RPMI8226 (cell line): ENCODE data around the gene NOP16.

ENCODE experiments used
- DNase-seq: peaks from one replicate; pipeline ENCODE4 v3.0.0-alpha.2; 2015

NOP16 gene

GRCh38 chr5:176384366-176384930, 4.0 kb downstream of the NOP16 start:
- DNase-seq, result no peak

- DNase-seq, result no peak
Measured at GRCh38 chr5:176383961-176384360, 4.4 kb downstream of the NOP16 start.

GRCh38 chr5:176383248-176383905, 5.0 kb downstream of the NOP16 start:
- DNase-seq, result no peak

GRCh38 chr5:176382721-176383120, 5.7 kb downstream of the NOP16 start:
- DNase-seq, result no peak

GRCh38 chr5:176381979-176382378, 6.4 kb downstream of the NOP16 start:
- DNase-seq, result no peak

- DNase-seq, result no peak
Measured at GRCh38 chr5:176381423-176381822, 7.0 kb downstream of the NOP16 start.

GRCh38 chr5:176379881-176380280, 8.5 kb downstream of the NOP16 start:
- DNase-seq, result peak; percentile 58

GRCh38 chr5:176373100-176373818, 15.1 kb downstream of the NOP16 start:
- DNase-seq, result no peak

- no peak for DNase-seq
Measured at GRCh38 chr5:176371621-176372539, 16.5 kb downstream of the NOP16 start.

- DNase-seq, result no peak
Measured at GRCh38 chr5:176369934-176370711, 18.3 kb downstream of the NOP16 start.

- no peak for DNase-seq
Measured at GRCh38 chr5:176368726-176369125, 19.7 kb downstream of the NOP16 start.

- DNase-seq, result no peak
Measured at GRCh38 chr5:176366232-176366894, 22.0 kb downstream of the NOP16 start.

GRCh38 chr5:176365351-176366231, 22.8 kb downstream of the NOP16 start, which contains the start of gene ARL10:
Gene ARL10 (plus strand): TSS chr5:176365487. CDS start chr5:176365564, 77 bp downstream.
- DNase-seq, result peak; percentile 22

GRCh38 chr5:176364765-176365350, 23.5 kb downstream of the NOP16 start:
- DNase-seq, result peak; percentile 7

- DNase-seq, result peak; percentile 22
Measured at GRCh38 chr5:176362233-176362490, 26.2 kb downstream of the NOP16 start.

GRCh38 chr5:176361437-176362232, 26.8 kb downstream of the NOP16 start, which contains the start of gene KIAA1191:
Gene KIAA1191 (minus strand): TSS chr5:176361764. CDS start chr5:176359508, 2,256 bp downstream.
- DNase-seq, result peak; percentile 93

GRCh38 chr5:176360894-176361436, 27.4 kb downstream of the NOP16 start:
- peak; percentile 23 for DNase-seq

- peak; percentile 53 for DNase-seq
Measured at GRCh38 chr5:176359658-176360057, 28.7 kb downstream of the NOP16 start.

- no peak for DNase-seq
Measured at GRCh38 chr5:176356179-176356566, 32.2 kb downstream of the NOP16 start.
